Measurements from ENCODE around the gene SLFN13.
"Not testable (repeated sequence)": the region's sequence is repeated elsewhere in the genome, so short reads cannot be mapped to it uniquely, and the experiment has no call there.

The SLFN13 gene

GRCh38 chr17:35407531-35407930, 41.0 kb downstream of the SLFN13 start:
- FAIRE-seq, result no peak

GRCh38 chr17:35406568-35406967, 42.0 kb downstream of the SLFN13 start:
- TF ChIP-seq, protein P1, sequence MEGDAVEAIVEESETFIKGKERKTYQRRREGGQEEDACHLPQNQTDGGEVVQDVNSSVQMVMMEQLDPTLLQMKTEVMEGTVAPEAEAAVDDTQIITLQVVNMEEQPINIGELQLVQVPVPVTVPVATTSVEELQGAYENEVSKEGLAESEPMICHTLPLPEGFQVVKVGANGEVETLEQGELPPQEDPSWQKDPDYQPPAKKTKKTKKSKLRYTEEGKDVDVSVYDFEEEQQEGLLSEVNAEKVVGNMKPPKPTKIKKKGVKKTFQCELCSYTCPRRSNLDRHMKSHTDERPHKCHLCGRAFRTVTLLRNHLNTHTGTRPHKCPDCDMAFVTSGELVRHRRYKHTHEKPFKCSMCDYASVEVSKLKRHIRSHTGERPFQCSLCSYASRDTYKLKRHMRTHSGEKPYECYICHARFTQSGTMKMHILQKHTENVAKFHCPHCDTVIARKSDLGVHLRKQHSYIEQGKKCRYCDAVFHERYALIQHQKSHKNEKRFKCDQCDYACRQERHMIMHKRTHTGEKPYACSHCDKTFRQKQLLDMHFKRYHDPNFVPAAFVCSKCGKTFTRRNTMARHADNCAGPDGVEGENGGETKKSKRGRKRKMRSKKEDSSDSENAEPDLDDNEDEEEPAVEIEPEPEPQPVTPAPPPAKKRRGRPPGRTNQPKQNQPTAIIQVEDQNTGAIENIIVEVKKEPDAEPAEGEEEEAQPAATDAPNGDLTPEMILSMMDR (IDR thresholded peaks at IDR 0.05; ENCODE audit: insufficient read depth, missing control alignments), result no peak
- no peak for FAIRE-seq
- DNase-seq (ENCODE audit: insufficient read length, low spot score), result no peak

More at GRCh38 chr17:35407531-35407930, 41.0 kb downstream of the SLFN13 start:
- TF ChIP-seq, protein P1 (IDR thresholded peaks at IDR 0.05; ENCODE audit: insufficient read depth, missing control alignments), result no peak
- DNase-seq (ENCODE audit: insufficient read length, low spot score), result no peak

GRCh38 chr17:35404360-35404759, 44.2 kb downstream of the SLFN13 start:
- DNase-seq (ENCODE audit: insufficient read length, low spot score) (no peak), FAIRE-seq (no peak)

GRCh38 chr17:35393783-35394182, 54.8 kb downstream of the SLFN13 start:
- not testable (repeated sequence) for FAIRE-seq; DNase-seq (ENCODE audit: insufficient read length, low spot score)

More at GRCh38 chr17:35404360-35404759, 44.2 kb downstream of the SLFN13 start:
- TF ChIP-seq, protein P1 (IDR thresholded peaks at IDR 0.05; ENCODE audit: insufficient read depth, missing control alignments), result no peak

GRCh38 chr17:35390663-35391062, 57.9 kb downstream of the SLFN13 start:
- DNase-seq (ENCODE audit: insufficient read length, low spot score), result no peak
- TF ChIP-seq, protein P1 (IDR thresholded peaks at IDR 0.05; ENCODE audit: insufficient read depth, missing control alignments), result no peak
- FAIRE-seq, result no peak

DNA sequence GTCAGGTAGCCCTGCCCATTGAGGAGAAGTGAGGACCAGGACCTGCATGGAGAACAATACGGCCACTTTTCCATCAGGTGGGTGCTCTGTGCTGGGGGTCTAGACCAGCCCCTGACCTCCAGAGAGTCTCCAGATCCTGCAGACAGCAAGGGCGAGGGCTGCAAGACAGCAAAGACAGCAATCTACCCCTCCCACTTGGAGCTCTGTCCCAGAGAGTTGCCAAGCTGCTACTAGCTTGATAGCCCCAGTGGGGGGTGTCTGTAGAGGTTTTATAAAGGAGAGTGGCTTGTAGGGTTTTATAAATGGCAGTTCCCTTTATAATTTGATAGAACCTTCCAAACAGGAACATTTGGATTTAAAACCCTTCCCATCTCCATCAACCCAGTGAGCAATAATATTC, 58.4 kb downstream of the SLFN13 start:
- TF ChIP-seq, protein P1 (IDR thresholded peaks at IDR 0.05; ENCODE audit: insufficient read depth, missing control alignments), result no peak
- no peak for FAIRE-seq
- DNase-seq (ENCODE audit: insufficient read length, low spot score), result no peak

- TF ChIP-seq, protein P1 (IDR thresholded peaks at IDR 0.05; ENCODE audit: insufficient read depth, missing control alignments), result no peak
- no peak for DNase-seq (ENCODE audit: insufficient read length, low spot score)
- no peak for FAIRE-seq
Measured at GRCh38 chr17:35387496-35387895, 61.1 kb downstream of the SLFN13 start.

All from D721Med (cell line).